Measurements from ENCODE around the gene SNRPD3. TPM values are rescaled to one million over a fixed set of nuclear protein-coding genes. Genes with fewer than 3 reads are reported as not detected.

Gene SNRPD3
- total RNA-seq, 4 donors from 2014 or later: 98.4 to 138 (median 104) TPM

DNA sequence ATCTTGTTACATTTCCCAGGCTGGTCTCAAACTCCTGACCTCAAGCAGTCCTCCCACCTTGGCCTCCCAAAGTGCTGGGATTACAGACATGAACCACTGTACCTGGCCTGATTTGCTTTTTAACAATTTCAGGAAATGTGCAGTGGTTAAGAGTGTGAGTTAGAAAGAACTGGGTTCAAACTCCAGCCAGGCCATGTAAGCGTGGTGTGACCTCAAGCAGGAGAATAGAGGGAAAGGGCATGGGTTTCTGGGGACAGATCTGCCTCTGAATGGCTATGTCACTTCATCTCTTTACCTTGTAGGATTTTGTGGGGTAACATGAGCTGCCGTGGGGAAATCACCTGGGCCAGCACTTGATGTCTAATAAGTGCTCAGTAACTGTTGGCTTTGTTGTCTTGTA, 9.3 kb downstream of the SNRPD3 start:
- Histone ChIP-seq H3K9me3 (no peaks in the 10 kb centered on the region), H3K4me3 (no peak overlapping the region), H3K36me3 (peaks cover 0 to 47% of the 10 kb centered on the region in 2 donors), H3K4me1 (peaks cover 0 to 81% (median 14%) of the 10 kb centered on the region in 3 donors), H3K27ac (peak overlapping the region in 3 of 4 donors; percentile 48 to 68 (median 67)), H3K27me3 (no peaks in the 10 kb centered on the region)
- WGBS, 2 donors (ENCODE audit: low coverage in 1 of 2): 92 to 94% methylated on average over 2 of the region's 2 CpGs
- TF ChIP-seq POLR2AphosphoS5 (IDR thresholded peaks at IDR 0.05) (no peak), POLR2A (IDR thresholded peaks at IDR 0.05) (no peak), EP300 (IDR thresholded peaks at IDR 0.05) (no peak)
- TF ChIP-seq, protein P1, sequence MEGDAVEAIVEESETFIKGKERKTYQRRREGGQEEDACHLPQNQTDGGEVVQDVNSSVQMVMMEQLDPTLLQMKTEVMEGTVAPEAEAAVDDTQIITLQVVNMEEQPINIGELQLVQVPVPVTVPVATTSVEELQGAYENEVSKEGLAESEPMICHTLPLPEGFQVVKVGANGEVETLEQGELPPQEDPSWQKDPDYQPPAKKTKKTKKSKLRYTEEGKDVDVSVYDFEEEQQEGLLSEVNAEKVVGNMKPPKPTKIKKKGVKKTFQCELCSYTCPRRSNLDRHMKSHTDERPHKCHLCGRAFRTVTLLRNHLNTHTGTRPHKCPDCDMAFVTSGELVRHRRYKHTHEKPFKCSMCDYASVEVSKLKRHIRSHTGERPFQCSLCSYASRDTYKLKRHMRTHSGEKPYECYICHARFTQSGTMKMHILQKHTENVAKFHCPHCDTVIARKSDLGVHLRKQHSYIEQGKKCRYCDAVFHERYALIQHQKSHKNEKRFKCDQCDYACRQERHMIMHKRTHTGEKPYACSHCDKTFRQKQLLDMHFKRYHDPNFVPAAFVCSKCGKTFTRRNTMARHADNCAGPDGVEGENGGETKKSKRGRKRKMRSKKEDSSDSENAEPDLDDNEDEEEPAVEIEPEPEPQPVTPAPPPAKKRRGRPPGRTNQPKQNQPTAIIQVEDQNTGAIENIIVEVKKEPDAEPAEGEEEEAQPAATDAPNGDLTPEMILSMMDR (IDR thresholded peaks at IDR 0.05): no peak
- no peak for ATAC-seq

DNA sequence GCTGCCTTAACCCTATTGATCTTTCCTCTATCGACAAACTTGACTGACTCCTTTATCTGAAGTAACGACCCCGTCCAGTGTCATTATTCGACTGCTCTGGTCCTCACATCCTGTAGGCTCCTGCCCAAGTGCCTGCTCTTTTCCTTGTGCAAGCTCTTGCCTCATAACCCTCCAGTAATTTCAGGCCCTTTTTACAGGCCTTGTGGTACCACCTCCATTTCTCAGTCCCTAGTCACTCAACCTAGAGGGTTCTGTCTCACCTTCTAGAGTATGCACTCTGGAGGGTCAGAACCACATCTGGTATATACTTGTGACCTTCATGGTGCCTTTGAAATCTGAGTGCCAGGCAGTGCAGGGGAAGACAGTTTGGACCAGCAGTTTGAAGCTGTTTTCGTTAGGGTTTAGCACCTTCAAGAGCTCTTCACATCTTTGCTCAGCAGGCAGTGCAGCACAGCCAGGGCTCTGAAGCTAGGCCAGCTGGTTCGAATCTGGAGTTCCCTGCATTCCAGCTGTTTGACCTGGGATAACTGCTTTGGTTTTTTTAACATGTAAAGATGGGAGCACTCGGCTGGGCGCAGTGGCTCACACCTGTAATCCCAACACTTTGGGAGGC, 11.2 kb downstream of the SNRPD3 start:
- Histone ChIP-seq H3K27me3 (no peaks in the 10 kb centered on the region), H3K27ac (peak overlapping the region in 2 of 4 donors; percentile 9 to 14), H3K4me1 (peaks cover 0 to 62% (median 14%) of the 10 kb centered on the region in 3 donors), H3K36me3 (peaks cover 0 to 52% of the 10 kb centered on the region in 2 donors), H3K9me3 (no peaks in the 10 kb centered on the region), H3K4me3 (no peak overlapping the region)
- no peak for ATAC-seq
- TF ChIP-seq POLR2AphosphoS5 (IDR thresholded peaks at IDR 0.05) (no peak), POLR2A (IDR thresholded peaks at IDR 0.05) (no peak), EP300 (IDR thresholded peaks at IDR 0.05) (no peak)
- TF ChIP-seq, protein P1 (IDR thresholded peaks at IDR 0.05): no peak
- 51 to 63% methylated on average over 5 to 7 of the region's 8 CpGs for WGBS, 2 donors (ENCODE audit: low coverage in 1 of 2)

DNA sequence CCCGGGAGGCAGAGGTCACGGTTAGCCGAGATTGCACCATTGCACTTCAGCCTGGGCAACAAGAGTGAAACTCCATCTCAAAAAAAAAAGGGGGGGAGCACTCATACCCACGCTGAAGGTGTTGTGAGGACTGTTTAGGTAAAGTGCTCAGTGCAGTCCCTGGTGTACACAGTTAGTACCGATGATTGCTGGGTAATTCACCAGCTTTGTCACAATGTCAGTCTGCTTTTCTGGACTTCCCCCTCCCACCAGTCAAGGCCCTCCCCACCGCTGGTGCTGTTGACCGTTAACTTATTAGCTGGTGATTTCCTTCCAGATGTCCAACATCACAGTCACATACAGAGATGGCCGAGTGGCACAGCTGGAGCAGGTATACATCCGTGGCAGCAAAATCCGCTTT, 11.9 kb downstream of the SNRPD3 start:
- no peaks in the 10 kb centered on the region for H3K9me3 ChIP-seq
- TF ChIP-seq EP300 (IDR thresholded peaks at IDR 0.05) (no peak), POLR2A (IDR thresholded peaks at IDR 0.05) (no peak), POLR2AphosphoS5 (IDR thresholded peaks at IDR 0.05) (no peak)
- TF ChIP-seq, protein P1 (IDR thresholded peaks at IDR 0.05): no peak
- peaks cover 0 to 56% (median 14%) of the 10 kb centered on the region in 3 donors for H3K4me1 ChIP-seq
- H3K27me3 ChIP-seq: no peaks in the 10 kb centered on the region
- no peak overlapping the region for H3K4me3 ChIP-seq
- WGBS, 2 donors (ENCODE audit: low coverage in 1 of 2): 80 to 91% methylated on average over 2 to 5 of the region's 10 CpGs
- no peak for ATAC-seq
- H3K36me3 ChIP-seq: peaks cover 0 to 54% of the 10 kb centered on the region in 2 donors
- H3K27ac ChIP-seq: no peak overlapping the region

DNA sequence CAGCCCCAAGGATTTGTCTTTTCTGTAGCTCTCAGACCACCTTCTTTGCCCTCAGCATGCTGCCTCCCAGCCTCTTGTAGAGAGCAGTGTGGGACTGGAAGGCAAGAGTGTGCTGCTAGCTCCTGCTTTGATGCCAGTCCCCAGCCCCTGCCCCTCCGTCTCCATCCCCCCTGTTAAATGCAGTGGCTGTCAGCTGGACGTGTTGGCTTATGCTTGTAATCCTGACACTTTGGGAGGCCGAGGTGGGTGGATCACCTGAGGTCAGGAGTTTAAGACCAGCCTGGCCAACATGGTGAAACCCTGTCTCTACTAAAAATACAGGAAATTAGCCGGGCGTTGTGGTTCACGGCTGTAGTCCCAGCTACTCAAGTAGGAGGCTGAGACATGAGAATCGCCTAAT, 15.5 kb downstream of the SNRPD3 start:
- Histone ChIP-seq H3K9me3 (no peaks in the 10 kb centered on the region), H3K4me3 (no peak overlapping the region), H3K27me3 (no peaks in the 10 kb centered on the region), H3K36me3 (peaks cover 0 to 84% of the 10 kb centered on the region in 2 donors), H3K4me1 (peaks cover 0 to 20% (median 0%) of the 10 kb centered on the region in 3 donors), H3K27ac (no peak overlapping the region)
- TF ChIP-seq POLR2A (IDR thresholded peaks at IDR 0.05): no peak
- no peak for TF ChIP-seq POLR2AphosphoS5 (IDR thresholded peaks at IDR 0.05)
- no peak for TF ChIP-seq EP300 (IDR thresholded peaks at IDR 0.05)
- TF ChIP-seq, protein P1 (IDR thresholded peaks at IDR 0.05): no peak
- no peak for ATAC-seq
- 78 to 100% methylated on average over 1 to 3 of the region's 7 CpGs for WGBS, 2 donors (ENCODE audit: low coverage in 1 of 2)

DNA sequence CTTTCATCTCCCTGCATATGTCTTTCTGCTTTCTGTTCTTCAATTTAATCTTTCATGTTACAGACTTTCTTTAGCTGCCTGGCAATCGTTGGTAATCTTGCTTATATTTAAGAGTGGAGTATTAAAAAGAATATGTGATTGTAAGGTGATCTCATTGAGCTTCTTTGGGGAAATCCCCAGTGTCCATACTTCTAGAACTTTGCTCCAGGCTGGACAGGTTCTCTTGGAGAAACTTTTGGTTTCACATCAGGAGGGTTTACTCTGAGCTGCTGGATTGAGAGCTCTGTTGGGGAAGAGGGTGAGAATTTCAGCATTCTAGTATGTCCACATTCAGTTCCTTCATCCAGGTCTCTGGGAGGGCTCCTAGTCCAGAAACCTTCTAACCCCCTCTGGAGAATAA, 21.0 kb downstream of the SNRPD3 start:
- no peaks in the 10 kb centered on the region for H3K27me3 ChIP-seq
- no peak overlapping the region for H3K27ac ChIP-seq
- no peak for TF ChIP-seq POLR2A (IDR thresholded peaks at IDR 0.05)
- TF ChIP-seq POLR2AphosphoS5 (IDR thresholded peaks at IDR 0.05): no peak
- TF ChIP-seq, protein P1 (IDR thresholded peaks at IDR 0.05): no peak
- no peak for TF ChIP-seq EP300 (IDR thresholded peaks at IDR 0.05)
- H3K9me3 ChIP-seq: no peaks in the 10 kb centered on the region
- WGBS, 2 donors (ENCODE audit: low coverage in 1 of 2): 40 to 86% methylated on average over 1 of the region's 1 CpG
- H3K36me3 ChIP-seq: peaks cover 0 to 64% of the 10 kb centered on the region in 2 donors
- H3K4me3 ChIP-seq: no peak overlapping the region
- no peak for ATAC-seq
- no peaks in the 10 kb centered on the region for H3K4me1 ChIP-seq
